Retina (tissue), 1 donor: ENCODE measurements around the gene MBD3L3.
A peak's percentile ranks its signal among the peaks of the same experiment; 100 is the strongest.
"Not testable (repeated sequence)": the region's sequence is repeated elsewhere in the genome, so short reads cannot be mapped to it uniquely, and the experiment has no call there.

Experiments used
- DNase-seq: peaks from one replicate; pipeline ENCODE4 v3.0.0-alpha.2; 2016

Gene MBD3L3

GRCh38 chr19:7058576-7058975 is at the start of gene MBD3L3:
MBD3L3 (minus strand) TSS chr19:7058676; CDS start chr19:7058605, 71 bp downstream.
- not testable (repeated sequence) for DNase-seq

GRCh38 chr19:7106711-7107657 is 48.5 kb upstream of the MBD3L3 start:
- no peak for DNase-seq

- no peak for DNase-seq
Measured at GRCh38 chr19:7104747-7105447, 46.4 kb upstream of the MBD3L3 start.

GRCh38 chr19:7101498-7102253 is 43.2 kb upstream of the MBD3L3 start:
- DNase-seq, result no peak

- no peak for DNase-seq
Measured at GRCh38 chr19:7099597-7099921, 41.1 kb upstream of the MBD3L3 start.

- peak; percentile 97 for DNase-seq
Measured at GRCh38 chr19:7098701-7099596, 40.5 kb upstream of the MBD3L3 start.

- no peak for DNase-seq
Measured at GRCh38 chr19:7098096-7098495, 39.6 kb upstream of the MBD3L3 start.

GRCh38 chr19:7088999-7089398 is 30.5 kb upstream of the MBD3L3 start:
- DNase-seq, result no peak

GRCh38 chr19:7083076-7083956 is 24.8 kb upstream of the MBD3L3 start:
- DNase-seq, result no peak

- no peak for DNase-seq
Measured at GRCh38 chr19:7078008-7078407, 19.5 kb upstream of the MBD3L3 start.

GRCh38 chr19:7076151-7076550 is 17.7 kb upstream of the MBD3L3 start:
- DNase-seq, result no peak

GRCh38 chr19:7074705-7075282 is 16.3 kb upstream of the MBD3L3 start:
- DNase-seq, result no peak

- DNase-seq, result no peak
Measured at GRCh38 chr19:7072541-7072940, 14.1 kb upstream of the MBD3L3 start.

GRCh38 chr19:7069904-7070226 is 11.4 kb upstream of the MBD3L3 start:
- no peak for DNase-seq

GRCh38 chr19:7069042-7069903 is 10.8 kb upstream of the MBD3L3 start, which contains the start of gene ZNF557:
ZNF557 (plus strand) TSS chr19:7069703; CDS start chr19:7075075, 5,372 bp downstream.
- peak; percentile 99 for DNase-seq

- no peak for DNase-seq
Measured at GRCh38 chr19:7068599-7068998, 10.1 kb upstream of the MBD3L3 start.

GRCh38 chr19:7067716-7068115 is 9.2 kb upstream of the MBD3L3 start:
- DNase-seq, result no peak

GRCh38 chr19:7067122-7067521 is 8.6 kb upstream of the MBD3L3 start:
- DNase-seq, result not testable (repeated sequence)

- DNase-seq, result no peak
Measured at GRCh38 chr19:7063764-7064418, 5.4 kb upstream of the MBD3L3 start.
